ENCODE measurements around the gene SIRT6.

- TF ChIP-seq CTCF (optimal IDR thresholded peaks at IDR 0.05 in 1 of 3, IDR thresholded peaks at IDR 0.05 in 1 of 3, conservative IDR thresholded peaks at IDR 0.05 in 1 of 3; ENCODE audit: extremely low read depth in 1 of 3, insufficient read depth in 2 of 3, low read length in 3 of 3) (no peak), EZH2 (IDR thresholded peaks at IDR 0.05; ENCODE audit: low read length) (no peak)
Measured at GRCh38 chr19:4201798-4202197, 19.4 kb upstream of the SIRT6 start.

All from keratinocyte (primary cell).